ENCODE results near the gene NEK6. TPM values are rescaled to one million over a fixed set of nuclear protein-coding genes. Genes with fewer than 3 reads are reported as not detected.
A peak's percentile ranks its signal among the peaks of the same experiment; 100 is the strongest.

Gene NEK6
- total and polyA plus RNA-seq, 10 of the 15 experiments (the other 5 are each of a cell fraction or from before 2014, with no cell fraction given), result 31.3 to 161 (median 89.2) TPM

- TF ChIP-seq IRF4 (IDR thresholded peaks at IDR 0.05; ENCODE audit: low read depth, low read length) (peak; percentile 85), CBFB (IDR thresholded peaks at IDR 0.05; ENCODE audit: low read depth) (peak; percentile 42; the same call in 1 of the 2 replicates), RBBP5 (conservative IDR thresholded peaks at IDR 0.05) (no peak), SKIL (IDR thresholded peaks at IDR 0.05; ENCODE audit: low read depth, poor library complexity, severe bottlenecking) (peak; percentile 67), SIN3A (IDR thresholded peaks at IDR 0.05; ENCODE audit: low read depth, low read length) (0 out of 2 replicates have a peak, but pooled peaks have one; percentile 57), BCL11A (IDR thresholded peaks at IDR 0.05; ENCODE audit: low read depth, low read length) (peak; percentile 79), MYB (IDR thresholded peaks at IDR 0.05; ENCODE audit: borderline replicate concordance, low read depth, low read length) (no peak), IKZF1 (conservative IDR thresholded peaks at IDR 0.05) (0 out of 2 replicates have a peak, but pooled peaks have one; percentile 55), POLR2AphosphoS5 (IDR thresholded peaks at IDR 0.05; ENCODE audit: low read length) (peak; percentile 59), ETV6 (conservative IDR thresholded peaks at IDR 0.05 in 1 of 2, IDR thresholded peaks at IDR 0.05 in 1 of 2; ENCODE audit: borderline replicate concordance in 1 of 2, low read depth in 1 of 2) (peak in 1 of 2 experiments; percentile 39; a peak in 2 of 4 replicates), TARDBP (IDR thresholded peaks at IDR 0.05; ENCODE audit: borderline replicate concordance) (0 out of 2 replicates have a peak, but pooled peaks have one; percentile 19), BCL3 (IDR thresholded peaks at IDR 0.05; ENCODE audit: borderline replicate concordance, insufficient read depth, low read depth, low read length, poor library complexity, severe bottlenecking) (no peak)
These were observed 28.7 kb downstream of the NEK6 start (continued) for GRCh38 chr9:124286292-124286931.

All from GM12878 (cell line).